SKM-1 treated with dmso at 0.1 percent for 144 hours (cell line): ENCODE results near the gene GNG12.
"Not testable (repeated sequence)": the region's sequence is repeated elsewhere in the genome, so short reads cannot be mapped to it uniquely, and the experiment has no call there.

Experiments used
- DNase-seq: peaks from one replicate; lab custom pipeline; 2025; ENCODE audit not compliant: unreplicated experiment; lab: John Stamatoyannopoulos, UW

The GNG12 gene

GRCh38 chr1:67657152-67657551 lies 176.1 kb downstream of the GNG12 start:
- DNase-seq, result not testable (repeated sequence)

- no peak for DNase-seq
Measured at GRCh38 chr1:67655581-67655980, 177.7 kb downstream of the GNG12 start.

GRCh38 chr1:67653304-67653703 lies 180.0 kb downstream of the GNG12 start:
- DNase-seq, result no peak

GRCh38 chr1:67652800-67653199 lies 180.5 kb downstream of the GNG12 start:
- DNase-seq, result no peak
